Fibroblast of gingiva (primary cell): ENCODE measurements around the gene KIAA0753.

Experiments used
- DNase-seq: peaks from one replicate; pipeline ENCODE4 v3.0.0-alpha.2; 2011; ENCODE audit warnings: low read depth

KIAA0753 gene

GRCh38 chr17:6640536-6641246 lies at the start of gene KIAA0753, which contains the start of gene TXNDC17:
KIAA0753 (minus strand) TSS chr17:6640711; CDS start chr17:6635103, 5,608 bp downstream.
TXNDC17 (plus strand) TSS chr17:6641060; CDS start chr17:6641083, 23 bp downstream.
- DNase-seq: peak; percentile 89

GRCh38 chr17:6688944-6689343 lies 48.4 kb upstream of the KIAA0753 start:
- DNase-seq: no peak

GRCh38 chr17:6686026-6686425 lies 45.5 kb upstream of the KIAA0753 start:
- no peak for DNase-seq

- no peak for DNase-seq
Measured at GRCh38 chr17:6684881-6685767, 44.6 kb upstream of the KIAA0753 start.

- no peak for DNase-seq
Measured at GRCh38 chr17:6684460-6684783, 43.9 kb upstream of the KIAA0753 start.

- DNase-seq: no peak
Measured at GRCh38 chr17:6683730-6684459, 43.4 kb upstream of the KIAA0753 start.

GRCh38 chr17:6683081-6683684 lies 42.7 kb upstream of the KIAA0753 start:
- DNase-seq: no peak

GRCh38 chr17:6682339-6682738 lies 41.8 kb upstream of the KIAA0753 start:
- DNase-seq: no peak

GRCh38 chr17:6681671-6682070 lies 41.2 kb upstream of the KIAA0753 start:
- DNase-seq: no peak

GRCh38 chr17:6681176-6681575 lies 40.7 kb upstream of the KIAA0753 start:
- DNase-seq: no peak

GRCh38 chr17:6679241-6679640 lies 38.7 kb upstream of the KIAA0753 start:
- DNase-seq: no peak

- DNase-seq: no peak
Measured at GRCh38 chr17:6677946-6678345, 37.4 kb upstream of the KIAA0753 start.

GRCh38 chr17:6677158-6677831 lies 36.8 kb upstream of the KIAA0753 start:
- no peak for DNase-seq

- DNase-seq: no peak
Measured at GRCh38 chr17:6676802-6677157, 36.3 kb upstream of the KIAA0753 start.

GRCh38 chr17:6675201-6675825 lies 34.8 kb upstream of the KIAA0753 start:
- no peak for DNase-seq

- DNase-seq: no peak
Measured at GRCh38 chr17:6674586-6674985, 34.1 kb upstream of the KIAA0753 start.

GRCh38 chr17:6671431-6671830 lies 30.9 kb upstream of the KIAA0753 start:
- no peak for DNase-seq

GRCh38 chr17:6670999-6671398 lies 30.5 kb upstream of the KIAA0753 start:
- DNase-seq: no peak

GRCh38 chr17:6670571-6670970 lies 30.1 kb upstream of the KIAA0753 start:
- DNase-seq: no peak

- no peak for DNase-seq
Measured at GRCh38 chr17:6669479-6670212, 29.1 kb upstream of the KIAA0753 start.
